KOPT-K1 (cell line): Measurements from ENCODE around the gene SHOX.

Experiments used
- H3K27ac ChIP-seq: fragments of 200-600 bp; sonication (generic); 2 replicates; pipeline ENCODE4 v1.5.1; 2016; ENCODE audit warnings: antibody characterized with exemption, mild to moderate bottlenecking, low read depth, low read length; ENCODE audit not compliant: poor library complexity, severe bottlenecking
- H3K36me3 ChIP-seq: fragments of 200-600 bp; sonication (generic); 2 replicates; pipeline ENCODE4 v1.5.1; 2017; ENCODE audit warnings: antibody characterized with exemption, mild to moderate bottlenecking, low read length, moderate library complexity; ENCODE audit not compliant: insufficient read depth
- H3K9me3 ChIP-seq: fragments of 200-600 bp; sonication (generic); 2 replicates; pipeline ENCODE4 v1.5.1; 2017; ENCODE audit warnings: antibody characterized with exemption, low read length, mild to moderate bottlenecking; ENCODE audit not compliant: insufficient read depth, poor library complexity, severe bottlenecking

SHOX gene

GRCh38 chrX:629230-630006 is 1.2 kb upstream of the SHOX start:
- Histone ChIP-seq H3K9me3 (peaks cover 6% of the 10 kb centered on the region), H3K27ac (no peak overlapping the region)

GRCh38 chrX:630007-630611 is 482 bp upstream of the SHOX start:
- H3K9me3 ChIP-seq = peaks cover 6% of the 10 kb centered on the region
- H3K27ac ChIP-seq = no peak overlapping the region
- no peaks in the 10 kb centered on the region for H3K36me3 ChIP-seq

More at GRCh38 chrX:629230-630006, 1.2 kb upstream of the SHOX start:
- H3K36me3 ChIP-seq = no peaks in the 10 kb centered on the region

GRCh38 chrX:631802-632365 is 1.3 kb downstream of the SHOX start:
- H3K36me3 ChIP-seq = no peaks in the 10 kb centered on the region
- no peak overlapping the region for H3K27ac ChIP-seq
- peaks cover 6% of the 10 kb centered on the region for H3K9me3 ChIP-seq

GRCh38 chrX:632366-633042 is 1.9 kb downstream of the SHOX start:
- peaks cover 6% of the 10 kb centered on the region for H3K9me3 ChIP-seq
- H3K27ac ChIP-seq = no peak overlapping the region
- no peaks in the 10 kb centered on the region for H3K36me3 ChIP-seq

GRCh38 chrX:633043-633984 is 2.7 kb downstream of the SHOX start:
- H3K36me3 ChIP-seq = no peaks in the 10 kb centered on the region
- H3K27ac ChIP-seq = no peak overlapping the region
- H3K9me3 ChIP-seq = peaks cover 6% of the 10 kb centered on the region

- H3K27ac ChIP-seq = no peak overlapping the region
- H3K36me3 ChIP-seq = no peaks in the 10 kb centered on the region
- peaks cover 6% of the 10 kb centered on the region for H3K9me3 ChIP-seq
Measured at GRCh38 chrX:633985-634958, 3.7 kb downstream of the SHOX start.

- no peaks in the 10 kb centered on the region for H3K9me3 ChIP-seq
- no peak overlapping the region for H3K27ac ChIP-seq
- no peaks in the 10 kb centered on the region for H3K36me3 ChIP-seq
Measured at GRCh38 chrX:635428-636090, 5.0 kb downstream of the SHOX start.

GRCh38 chrX:636981-637659 is 6.5 kb downstream of the SHOX start:
- no peaks in the 10 kb centered on the region for H3K36me3 ChIP-seq
- no peaks in the 10 kb centered on the region for H3K9me3 ChIP-seq

GRCh38 chrX:637660-638481 is 7.3 kb downstream of the SHOX start:
- no peaks in the 10 kb centered on the region for H3K9me3 ChIP-seq
- H3K36me3 ChIP-seq = no peaks in the 10 kb centered on the region
- no peak overlapping the region for H3K27ac ChIP-seq

More at GRCh38 chrX:636981-637659, 6.5 kb downstream of the SHOX start:
- no peak overlapping the region for H3K27ac ChIP-seq

- H3K27ac ChIP-seq = no peak overlapping the region
- H3K36me3 ChIP-seq = no peaks in the 10 kb centered on the region
- H3K9me3 ChIP-seq = no peaks in the 10 kb centered on the region
Measured at GRCh38 chrX:638482-639131, 8.0 kb downstream of the SHOX start.

GRCh38 chrX:639151-639550 is 8.6 kb downstream of the SHOX start:
- H3K27ac ChIP-seq = no peak overlapping the region
- no peaks in the 10 kb centered on the region for H3K9me3 ChIP-seq
- no peaks in the 10 kb centered on the region for H3K36me3 ChIP-seq

GRCh38 chrX:640641-641040 is 10.1 kb downstream of the SHOX start:
- no peaks in the 10 kb centered on the region for H3K9me3 ChIP-seq
- H3K36me3 ChIP-seq = no peaks in the 10 kb centered on the region
- no peak overlapping the region for H3K27ac ChIP-seq
